ENCODE data around the gene NLN.
"Not testable (repeated sequence)": the region's sequence is repeated elsewhere in the genome, so short reads cannot be mapped to it uniquely, and the experiment has no call there.

NLN gene

DNA sequence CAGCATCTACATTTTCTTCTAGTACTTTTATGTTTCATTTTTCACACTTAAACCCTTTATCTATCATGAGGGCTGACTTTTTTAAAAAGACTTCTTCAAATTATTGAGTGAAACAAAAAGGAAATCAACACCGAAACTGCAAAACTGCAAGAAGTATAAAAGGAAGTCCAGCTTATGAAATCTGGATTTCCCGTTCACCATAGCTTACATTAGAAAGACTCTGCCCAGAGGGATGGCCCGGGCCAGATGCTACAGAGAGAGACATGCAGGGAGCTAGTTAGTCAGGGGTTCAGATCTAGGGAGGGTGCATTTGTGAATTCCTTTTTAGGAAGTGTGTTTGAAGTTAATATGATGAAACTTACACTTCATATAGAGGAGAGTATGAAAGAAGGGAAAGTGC is 10.0 kb downstream of the NLN start:
- not testable (repeated sequence) for DNase-seq (ENCODE audit: low read depth in 2 of 2)

DNA sequence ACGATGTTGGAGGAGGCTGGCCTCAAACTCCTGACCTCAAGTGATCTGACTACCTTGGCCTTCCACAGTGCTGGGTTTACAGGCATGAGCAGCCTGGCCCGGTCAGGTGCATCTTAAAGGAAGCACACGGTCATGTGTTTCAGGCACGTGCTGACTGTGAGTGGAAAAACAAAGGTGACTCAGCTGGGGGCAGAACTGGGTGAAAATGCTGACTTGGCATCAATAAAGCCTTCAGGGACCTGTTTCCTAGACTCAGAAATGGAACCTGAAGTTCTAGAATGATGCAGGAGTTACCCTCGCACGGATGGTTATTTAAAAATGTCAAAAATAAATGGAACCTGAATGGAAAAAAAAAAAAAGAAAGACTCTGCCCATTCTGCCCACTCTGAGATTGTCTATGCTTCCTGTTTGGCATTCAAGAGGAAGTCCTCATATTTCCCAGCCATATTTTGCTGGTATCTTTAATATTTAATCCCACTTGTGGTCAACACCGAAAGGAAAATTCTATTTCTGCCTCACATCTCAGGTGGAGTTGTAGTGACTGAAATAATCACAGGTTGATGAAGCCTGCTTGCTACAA is 12.3 kb downstream of the NLN start:
- DNase-seq (ENCODE audit: low read depth in 2 of 2): not testable (repeated sequence)

DNA sequence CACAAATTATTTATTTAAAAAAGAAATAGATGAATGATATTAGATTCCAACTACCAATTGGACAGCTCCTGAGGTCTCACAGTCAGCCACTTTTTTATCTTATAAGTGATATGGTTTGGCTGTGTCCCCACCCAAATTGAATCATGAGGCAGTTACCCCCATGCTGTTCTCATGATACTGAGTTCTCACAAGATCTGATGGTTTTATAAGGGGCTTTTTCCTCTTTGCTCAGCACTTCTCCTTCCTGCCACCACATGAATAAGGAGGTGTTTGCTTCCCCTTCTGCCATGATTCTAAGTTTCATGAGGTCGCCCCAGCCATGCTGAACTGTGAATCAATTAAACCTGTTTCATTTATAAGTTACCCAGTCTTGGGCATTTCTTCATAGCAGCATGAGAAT is 12.9 kb downstream of the NLN start:
- no peak for DNase-seq (ENCODE audit: low read depth in 2 of 2)

DNA sequence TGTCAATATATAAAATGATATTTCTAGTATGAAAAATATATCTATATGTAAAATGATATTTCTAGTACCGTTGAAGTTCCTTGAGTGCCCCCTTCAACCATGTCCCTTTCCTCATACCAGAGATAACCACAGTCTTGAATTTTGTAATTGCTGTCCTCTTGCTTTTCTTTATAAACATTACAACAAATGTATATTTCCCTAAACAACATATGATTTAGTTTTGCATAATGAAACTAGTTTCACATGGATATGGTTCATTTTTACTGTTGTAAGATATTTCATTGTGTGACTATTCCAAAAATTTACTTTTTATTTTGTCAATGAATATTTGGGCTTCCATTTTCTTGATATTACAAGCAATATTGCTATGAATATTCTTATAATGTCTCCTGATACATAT is 14.0 kb downstream of the NLN start:
- no peak for DNase-seq (ENCODE audit: low read depth in 2 of 2)

DNA sequence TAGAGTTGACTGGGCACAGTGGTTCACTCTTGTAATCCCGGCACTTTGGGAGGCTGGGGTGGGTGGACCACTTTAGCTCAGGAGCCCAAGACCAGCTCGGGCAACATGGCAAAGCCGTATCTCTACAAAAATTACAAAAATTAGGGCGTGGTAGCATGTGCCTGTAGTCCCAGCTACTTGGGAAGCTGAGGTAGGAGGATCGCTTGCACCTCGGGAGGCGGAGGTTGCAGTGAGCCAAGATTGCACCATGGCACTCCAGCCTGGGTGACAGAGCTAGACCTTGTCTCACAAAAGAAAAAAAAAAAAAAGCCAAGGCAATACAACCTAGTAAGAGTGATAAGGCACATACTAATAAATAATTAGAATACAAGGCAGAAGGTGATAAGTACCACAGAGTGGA is 15.8 kb downstream of the NLN start:
- no peak for DNase-seq (ENCODE audit: low read depth in 2 of 2)

DNA sequence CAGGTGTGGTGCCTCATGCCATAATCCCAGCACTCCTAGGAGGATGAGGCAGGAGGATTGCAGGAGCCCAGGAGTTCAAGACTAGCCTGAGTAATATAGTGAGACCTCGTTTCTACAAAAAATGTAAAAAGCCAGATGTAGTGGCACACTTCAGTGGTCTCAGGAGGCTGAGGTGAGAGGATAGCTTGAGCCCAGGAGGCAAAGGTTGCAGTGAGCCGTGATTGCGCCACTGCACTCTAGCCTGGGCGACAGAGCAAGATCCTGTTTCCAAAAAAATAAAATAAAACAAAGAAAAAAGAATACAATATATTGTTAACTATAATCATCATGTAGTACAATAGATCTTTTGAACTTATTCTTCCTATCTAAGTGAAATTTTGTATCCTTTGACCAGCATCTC is 16.3 kb downstream of the NLN start:
- DNase-seq (ENCODE audit: low read depth in 2 of 2): no peak

GRCh38 chr5:65739162-65739561 is 17.2 kb downstream of the NLN start:
- DNase-seq (ENCODE audit: low read depth in 2 of 2): no peak

DNA sequence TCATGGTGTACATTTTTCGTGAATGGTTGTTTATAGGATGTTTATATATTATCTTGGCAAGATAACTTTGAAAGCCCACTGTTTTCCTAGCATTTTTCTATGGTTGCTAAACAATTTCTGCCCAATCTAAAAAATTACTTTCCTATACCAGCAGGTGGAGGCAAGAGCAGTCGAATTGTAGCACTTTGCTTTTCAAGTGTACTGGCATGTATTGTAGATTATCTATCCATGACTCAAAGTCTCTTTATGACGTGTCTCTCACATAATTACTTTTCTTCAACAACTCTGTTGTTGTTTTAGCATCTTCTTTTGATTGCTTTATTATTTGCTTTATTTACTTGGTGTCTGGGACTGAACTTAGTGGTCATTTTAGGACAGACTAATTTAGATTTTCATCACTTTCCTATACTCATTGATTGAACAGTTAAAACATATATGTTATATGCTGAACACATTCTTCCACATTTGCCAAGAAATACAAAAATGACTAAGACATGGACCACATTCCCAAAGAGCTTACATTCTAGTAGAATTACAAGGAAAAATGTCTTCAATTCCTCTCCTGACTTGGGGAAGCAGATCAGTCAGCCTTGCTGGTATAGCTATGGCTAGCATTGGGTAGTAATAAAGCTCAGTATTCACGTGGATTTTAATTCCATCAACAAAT is 20.7 kb downstream of the NLN start:
- no peak for DNase-seq (ENCODE audit: low read depth in 2 of 2)

DNA sequence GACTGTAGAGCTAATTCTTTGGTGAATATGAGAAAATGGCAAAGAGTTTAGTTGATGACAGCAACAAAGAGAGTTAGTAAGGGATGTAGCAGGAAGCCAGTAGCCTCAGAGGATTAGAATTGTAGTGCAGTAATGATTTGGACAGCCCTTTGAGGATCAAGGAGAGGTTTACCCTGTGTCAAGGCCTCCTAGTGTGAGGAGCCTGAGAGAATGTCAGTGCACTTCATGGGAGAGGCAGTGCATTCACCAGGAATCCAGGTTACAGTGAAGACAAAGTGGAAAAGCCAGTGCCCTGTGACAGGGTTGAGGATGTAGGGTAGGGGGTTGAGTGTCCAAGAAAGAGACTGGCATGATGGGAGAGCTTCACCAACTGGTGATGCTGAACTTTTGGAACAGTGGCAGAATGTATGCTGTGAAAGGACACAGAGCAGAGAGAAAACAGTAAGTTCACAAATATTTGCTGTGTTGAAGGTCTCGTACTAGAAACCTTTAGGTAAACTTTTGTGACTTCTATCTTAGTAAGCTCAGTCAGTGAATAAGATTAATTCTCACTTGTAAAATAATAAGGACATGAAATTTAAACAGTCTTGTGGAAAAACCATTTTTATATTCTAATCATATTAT is 27.3 kb downstream of the NLN start:
- no peak for DNase-seq (ENCODE audit: low read depth in 2 of 2)

- no peak for DNase-seq (ENCODE audit: low read depth in 2 of 2)
Measured at GRCh38 chr5:65749956-65750355, 28.0 kb downstream of the NLN start.

- no peak for DNase-seq (ENCODE audit: low read depth in 2 of 2)
Measured at GRCh38 chr5:65750938-65751337, 28.9 kb downstream of the NLN start.

- DNase-seq (ENCODE audit: low read depth in 2 of 2): no peak
Measured at GRCh38 chr5:65753189-65753588, 31.2 kb downstream of the NLN start.

GRCh38 chr5:65758546-65759144 is 36.6 kb downstream of the NLN start:
- no peak for DNase-seq (ENCODE audit: low read depth in 2 of 2)

GRCh38 chr5:65760504-65761275 is 38.7 kb downstream of the NLN start:
- no peak for DNase-seq (ENCODE audit: low read depth in 2 of 2)

DNA sequence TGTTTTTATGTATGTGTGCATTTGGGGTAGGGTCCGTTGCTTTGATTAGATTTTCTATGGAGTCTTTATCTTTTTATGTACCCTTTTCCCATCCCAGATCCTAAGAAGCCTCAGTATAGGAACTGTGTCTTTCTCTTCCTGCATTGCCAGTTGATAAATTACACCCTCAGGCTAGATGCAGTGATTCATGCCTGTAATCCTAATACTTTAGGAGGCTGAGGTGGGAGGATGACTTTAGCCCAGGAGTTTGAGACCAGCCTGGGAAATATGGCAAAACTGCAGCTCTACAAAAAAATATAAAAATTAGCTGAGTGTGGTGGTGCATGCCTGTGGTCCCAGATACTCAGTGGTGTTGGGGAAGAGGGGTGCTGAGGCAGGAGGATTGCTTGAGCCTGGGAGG is 40.2 kb downstream of the NLN start:
- no peak for DNase-seq (ENCODE audit: low read depth in 2 of 2)

DNA sequence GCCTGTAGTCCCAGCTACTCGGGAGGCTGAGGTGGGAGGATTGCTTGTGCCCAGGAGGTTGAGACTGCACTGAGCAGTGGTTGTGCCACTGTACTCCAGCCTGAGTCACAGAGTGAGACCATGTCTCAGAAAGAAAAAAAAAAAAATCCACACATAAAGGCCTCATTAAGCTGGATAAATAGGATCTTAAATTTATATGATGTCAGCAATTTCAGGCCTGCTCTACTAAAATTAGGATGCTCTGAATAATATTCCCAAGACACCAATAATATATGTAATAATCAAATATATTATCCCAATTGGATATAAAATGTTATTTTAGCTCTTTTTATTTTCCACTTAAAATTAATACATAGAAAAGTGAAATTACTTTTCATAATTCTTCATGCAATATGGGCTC is 43.6 kb downstream of the NLN start:
- no peak for DNase-seq (ENCODE audit: low read depth in 2 of 2)

- DNase-seq (ENCODE audit: low read depth in 2 of 2): no peak
Measured at GRCh38 chr5:65766175-65766574, 44.2 kb downstream of the NLN start.

GRCh38 chr5:65766781-65767180 is 44.8 kb downstream of the NLN start:
- DNase-seq (ENCODE audit: low read depth in 2 of 2): no peak

- no peak for DNase-seq (ENCODE audit: low read depth in 2 of 2)
Measured at GRCh38 chr5:65767565-65767964, 45.6 kb downstream of the NLN start.

DNA sequence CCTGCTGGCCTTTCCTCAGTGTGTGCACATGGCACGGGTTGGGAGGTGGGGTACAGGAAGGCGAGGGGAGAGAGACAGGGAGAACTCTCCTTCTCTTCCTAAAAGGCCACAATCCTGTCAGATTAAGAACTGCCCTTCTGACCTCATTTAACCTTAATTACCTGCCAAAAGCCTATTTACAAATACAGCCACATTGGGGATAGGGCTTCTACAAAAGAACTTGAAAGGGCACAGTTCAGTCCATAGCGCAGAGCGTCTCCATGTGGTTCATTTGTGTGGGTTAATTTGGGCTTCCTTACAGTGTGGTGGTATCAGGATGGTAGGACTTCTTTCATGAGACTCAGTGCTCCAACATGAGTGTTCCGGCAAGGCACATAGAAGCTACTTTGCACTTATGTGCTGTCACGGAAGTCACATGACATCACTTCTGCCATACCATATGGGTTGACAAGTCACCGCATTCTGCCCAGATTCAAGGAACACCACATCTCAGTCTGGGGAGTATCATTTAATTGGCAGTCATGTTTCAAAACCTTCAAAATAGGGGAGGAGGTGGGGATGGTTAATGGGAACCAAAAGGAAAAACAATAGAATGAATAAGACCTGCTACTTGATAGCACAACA is 46.8 kb downstream of the NLN start:
- no peak for DNase-seq (ENCODE audit: low read depth in 2 of 2)

DNA sequence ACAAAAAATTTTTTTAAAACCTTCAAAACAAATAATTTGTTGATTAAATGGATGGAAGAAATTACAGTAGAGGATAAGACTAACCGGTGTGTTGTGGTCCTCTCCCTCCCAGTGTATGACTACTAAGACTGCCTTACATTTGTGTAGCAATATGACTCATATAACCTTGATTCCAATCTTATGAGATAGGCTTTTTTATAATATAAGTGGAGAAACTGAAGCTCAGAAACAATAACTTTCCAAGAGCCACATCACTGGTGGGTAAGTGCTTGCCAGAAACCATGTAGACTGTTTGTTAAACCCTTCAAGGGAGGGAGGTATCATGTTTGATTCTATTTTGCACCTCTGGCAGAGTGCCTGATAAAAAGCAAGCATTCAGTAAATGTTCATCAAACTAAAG is 47.5 kb downstream of the NLN start:
- DNase-seq (ENCODE audit: low read depth in 2 of 2): no peak

- DNase-seq (ENCODE audit: low read depth in 2 of 2): no peak
Measured at GRCh38 chr5:65771266-65771665, 49.3 kb downstream of the NLN start.
